Pancreas (tissue), 10 donors: ENCODE measurements around the gene OR4K13. TPM values are rescaled to one million over a fixed set of nuclear protein-coding genes. Genes with fewer than 3 reads are reported as not detected.

Source experiments
- ATAC-seq, 4 donors: fragments of 200-7000 bp; cut with Tn5 transposase; one replicate each; pipeline versions ENCODE4 v1.8.0 to v1.9.1; 2020; ENCODE audit warnings: mild to moderate bottlenecking in 4 of 4, moderate library complexity in 4 of 4
- DNase-seq, 6 donors: peaks; one replicate each; pipeline ENCODE4 v3.0.0-alpha.2; 2020
- FAIRE-seq: peaks from 2 replicates; lab custom pipeline; 2012; peaks lifted over from hg19 to GRCh38; lab: Jason Lieb, UNC
- H3K27ac ChIP-seq, 4 donors: fragments of 200-600 bp; sonication (generic); 1 replicate in 3 of 4; 2 replicates in 1 of 4; pipeline versions ENCODE4 v1.5.0 to v1.8.0; 2020
- H3K27me3 ChIP-seq, 4 donors: fragments of 200-600 bp; one replicate each; pipeline ENCODE4 v1.8.0; 2021
- H3K36me3 ChIP-seq, 3 donors: fragments of 200-600 bp; sonication (generic) in 1 of 3; one replicate each; pipeline versions ENCODE4 v1.5.0 to v1.8.0; 2020 to 2021
- H3K4me1 ChIP-seq, 3 donors: fragments of 200-600 bp; one replicate each; pipeline ENCODE4 v1.8.0; 2021
- H3K4me3 ChIP-seq, 4 donors: fragments of 200-600 bp; sonication (generic) in 2 of 4; one replicate each; pipeline versions ENCODE4 v1.5.0 to v1.8.0; 2020 to 2021
- H3K9me3 ChIP-seq, 4 donors: fragments of 200-600 bp; one replicate each; pipeline ENCODE4 v1.8.0; 2021
- WGBS, 2 donors: extraction: QIAGEN DNeasy Blood & Tissue Kit; methylation state at CpG; one replicate each; pipeline ENCODE4 v1.1.7; 2013; 5-methylcytosine and 5-hydroxymethylcytosine counted together
- intact Hi-C, 3 donors: fragments of 100-400 bp; cut with DNase I; formaldehyde crosslinking; loops; one replicate each; pipeline versions ENCODE4 v1.11.1 to v1.14.2; 2022
- polyA plus RNA-seq, 2 donors: library from polyadenylated mRNA; stranded (reverse); fragments of 200-250 nt; gene quantifications; one replicate each; pipeline ENCODE4 v1.2.3, GENCODE V29; 2013
- total RNA-seq, 6 donors: library from RNA; stranded (reverse); fragmentation: NEBNext Ultra II Directional in 4 of 6; extraction: Animal tissue kit (Norgen Biotek cat#: 25700) in 4 of 6; gene quantifications; one replicate each; pipeline versions ENCODE4 v1.2.1 to v1.2.4, GENCODE V29; 2021 to 2023
- TF ChIP-seq, protein P1 (sequence below), 4 donors: fragments of 200-600 bp; sonication (generic) in 3 of 4; IDR thresholded peaks; one replicate each; pipeline versions ENCODE4 v1.5.0 to v1.8.0; 2021; ENCODE audit warnings: antibody characterized with exemption in 4 of 4
- donor health status: healthy with polysubstance abuse.
- donor health status: DM: no; HTN: no; CAD: no; lungs with moderate emphysema.
- donor health status: DM: no; HTN: no; CAD: no.
- donor health status: control.
- donor health status: control.
- donor health status: Bipolar disorder and iron deficiency.
- donor health status: DM: yes; HTN: yes; CAD: no.
- donor health status: DM: no; HTN: no; CAD: no.
- donor health status: DM: no; HTN: no; CAD: no.
- donor health status: DM: yes; HTN: yes; CAD: no.

The OR4K13 gene
- total and polyA plus RNA-seq, 8 donors = not detected

DNA sequence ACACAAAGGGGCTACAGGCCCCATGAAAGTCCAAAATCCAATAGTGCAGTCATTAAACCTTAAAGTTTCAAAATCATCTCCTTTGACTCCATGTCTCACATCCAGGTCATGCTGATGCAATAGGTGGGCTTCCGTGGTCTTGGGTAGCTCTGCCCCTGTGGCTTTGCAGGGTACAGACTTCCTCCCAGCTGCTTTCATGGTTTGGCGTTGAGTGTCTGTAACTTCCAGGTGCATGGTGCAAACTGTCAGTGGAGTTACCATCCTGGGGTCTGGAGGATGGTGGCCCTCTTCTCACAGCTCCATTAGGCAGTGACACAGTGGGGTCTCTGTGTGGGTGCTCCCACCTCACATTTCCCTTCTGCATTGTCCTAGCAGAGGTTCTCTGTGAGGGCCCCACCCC lies 42.4 kb downstream of the OR4K13 start:
- Histone ChIP-seq H3K27me3 (no peaks in the 10 kb centered on the region), H3K9me3 (no peaks in the 10 kb centered on the region), H3K27ac (no peak overlapping the region), H3K36me3 (no peaks in the 10 kb centered on the region), H3K4me3 (no peak overlapping the region), H3K4me1 (no peaks in the 10 kb centered on the region)
- FAIRE-seq (no peak), ATAC-seq (no peak), DNase-seq (no peak)
- intact Hi-C loops = no loop called here
- 48 to 62% methylated on average over 2 of the region's 2 CpGs for WGBS, 2 donors
- TF ChIP-seq, protein P1, sequence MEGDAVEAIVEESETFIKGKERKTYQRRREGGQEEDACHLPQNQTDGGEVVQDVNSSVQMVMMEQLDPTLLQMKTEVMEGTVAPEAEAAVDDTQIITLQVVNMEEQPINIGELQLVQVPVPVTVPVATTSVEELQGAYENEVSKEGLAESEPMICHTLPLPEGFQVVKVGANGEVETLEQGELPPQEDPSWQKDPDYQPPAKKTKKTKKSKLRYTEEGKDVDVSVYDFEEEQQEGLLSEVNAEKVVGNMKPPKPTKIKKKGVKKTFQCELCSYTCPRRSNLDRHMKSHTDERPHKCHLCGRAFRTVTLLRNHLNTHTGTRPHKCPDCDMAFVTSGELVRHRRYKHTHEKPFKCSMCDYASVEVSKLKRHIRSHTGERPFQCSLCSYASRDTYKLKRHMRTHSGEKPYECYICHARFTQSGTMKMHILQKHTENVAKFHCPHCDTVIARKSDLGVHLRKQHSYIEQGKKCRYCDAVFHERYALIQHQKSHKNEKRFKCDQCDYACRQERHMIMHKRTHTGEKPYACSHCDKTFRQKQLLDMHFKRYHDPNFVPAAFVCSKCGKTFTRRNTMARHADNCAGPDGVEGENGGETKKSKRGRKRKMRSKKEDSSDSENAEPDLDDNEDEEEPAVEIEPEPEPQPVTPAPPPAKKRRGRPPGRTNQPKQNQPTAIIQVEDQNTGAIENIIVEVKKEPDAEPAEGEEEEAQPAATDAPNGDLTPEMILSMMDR (IDR thresholded peaks at IDR 0.05) = no peak

Other genes starting within 250 kb of the OR4K13 start
- not detected for gene OR4N2, start 232.3 kb downstream of the OR4K13 start, total RNA-seq
- not detected for gene OR4N2, start 232.3 kb downstream of the OR4K13 start, polyA plus RNA-seq
- gene OR4K2, start 160.9 kb downstream of the OR4K13 start, total RNA-seq = not detected
- gene OR4K2, start 160.9 kb downstream of the OR4K13 start, polyA plus RNA-seq = under 1 TPM in 1 of 2 donors, not detected in 1; 0.02 TPM
- gene OR4K5, start 115.4 kb downstream of the OR4K13 start, total RNA-seq = not detected
- gene OR4K5, start 115.4 kb downstream of the OR4K13 start, polyA plus RNA-seq = not detected
- not detected for gene OR4K1, start 105.1 kb downstream of the OR4K13 start, total RNA-seq
- gene OR4K1, start 105.1 kb downstream of the OR4K13 start, polyA plus RNA-seq = not detected
- gene OR4K15, start 60.4 kb downstream of the OR4K13 start, total RNA-seq = not detected
- gene OR4K15, start 60.4 kb downstream of the OR4K13 start, polyA plus RNA-seq = not detected
- not detected for gene OR4Q2, start 33.9 kb downstream of the OR4K13 start, total RNA-seq
- not detected for gene OR4Q2, start 33.9 kb downstream of the OR4K13 start, polyA plus RNA-seq
- not detected for gene OR4K14, start 16.7 kb downstream of the OR4K13 start, total RNA-seq
- not detected for gene OR4K14, start 16.7 kb downstream of the OR4K13 start, polyA plus RNA-seq
- gene OR4L1, start 24.0 kb upstream of the OR4K13 start, total RNA-seq = not detected
- not detected for gene OR4L1, start 24.0 kb upstream of the OR4K13 start, polyA plus RNA-seq
- not detected for gene OR4K17, start 74.7 kb upstream of the OR4K13 start, total RNA-seq
- not detected for gene OR4K17, start 74.7 kb upstream of the OR4K13 start, polyA plus RNA-seq
- not detected for gene OR4N5, start 102.8 kb upstream of the OR4K13 start, total RNA-seq
- not detected for gene OR4N5, start 102.8 kb upstream of the OR4K13 start, polyA plus RNA-seq
- not detected for gene OR11G2, start 154.9 kb upstream of the OR4K13 start, total RNA-seq
- gene OR11G2, start 154.9 kb upstream of the OR4K13 start, polyA plus RNA-seq = not detected
- gene OR11H6, start 187.7 kb upstream of the OR4K13 start, total RNA-seq = not detected
- gene OR11H6, start 187.7 kb upstream of the OR4K13 start, polyA plus RNA-seq = not detected
- gene OR11H7, start 192.9 kb upstream of the OR4K13 start, total RNA-seq = not detected
- not detected for gene OR11H7, start 192.9 kb upstream of the OR4K13 start, polyA plus RNA-seq
- gene OR11H4, start 203.2 kb upstream of the OR4K13 start, total RNA-seq = not detected
- gene OR11H4, start 203.2 kb upstream of the OR4K13 start, polyA plus RNA-seq = not detected